Vagina (tissue), 1 donor: ENCODE measurements around the gene PTPRF. TPM values are rescaled to one million over a fixed set of nuclear protein-coding genes. Genes with fewer than 3 reads are reported as not detected.

Experiments
- total RNA-seq: library from RNA; depleted of rRNA; stranded (reverse); fragments of >200 nt; gene quantifications from one replicate; pipeline ENCODE4 v1.2.3, GENCODE V29; 2016

PTPRF gene
- total RNA-seq, 1 donor from 2014 or later, result 139 TPM

Other genes starting within 250 kb of the PTPRF start
- 2.2 TPM for gene C1orf210, start 245.3 kb upstream of the PTPRF start, total RNA-seq
- gene TIE1, start 229.9 kb upstream of the PTPRF start, total RNA-seq, result 36.1 TPM
- gene MPL, start 193.1 kb upstream of the PTPRF start, total RNA-seq, result not detected
- gene CDC20, start 171.9 kb upstream of the PTPRF start, total RNA-seq, result 11.0 TPM
- 62.1 TPM for gene ELOVL1, start 162.9 kb upstream of the PTPRF start, total RNA-seq
- 33.6 TPM for gene MED8, start 141.1 kb upstream of the PTPRF start, total RNA-seq
- 42.5 TPM for gene SZT2, start 141.0 kb upstream of the PTPRF start, total RNA-seq
- 25.8 TPM for gene HYI, start 77.0 kb upstream of the PTPRF start, total RNA-seq
- gene KDM4A, start 119.3 kb downstream of the PTPRF start, total RNA-seq, result 21.9 TPM
- gene ST3GAL3, start 176.7 kb downstream of the PTPRF start, total RNA-seq, result 18.7 TPM